CD8-positive, alpha-beta memory T cell (primary cell): ENCODE results near the gene SRD5A1. TPM values are rescaled to one million over a fixed set of nuclear protein-coding genes. Genes with fewer than 3 reads are reported as not detected.
A peak's percentile ranks its signal among the peaks of the same experiment; 100 is the strongest.

Experiments
- CTCF ChIA-PET: fragments of 350-600 bp; sonication (Branson Sonifier 250); formaldehyde crosslinking; loops from one replicate; lab custom pipeline; 2021; ENCODE audit warnings: antibody characterized with exemption; lab: Charles Lee
- POLR2A ChIA-PET: fragments of 350-600 bp; sonication (Branson Sonifier 250); formaldehyde crosslinking; loops from one replicate; lab custom pipeline; 2021; ENCODE audit warnings: antibody characterized with exemption; lab: Charles Lee
- DNase-seq, 5 donors: peaks; one replicate each; pipeline versions ENCODE4 v3.0.0 to v3.0.0-alpha.2; 2020 to 2022; ENCODE audit warnings: mixed read lengths in 1 of 5
- H3K27ac ChIP-seq: one replicate; pipeline ENCODE4 v1.7.0; 2013; ENCODE audit warnings: low read depth, mild to moderate bottlenecking, low read length, moderate library complexity
- H3K27me3 ChIP-seq: 2 replicates; pipeline ENCODE4 v1.7.0; 2013; ENCODE audit warnings: low read length, mild to moderate bottlenecking; ENCODE audit not compliant: insufficient read depth, poor library complexity, severe bottlenecking
- H3K36me3 ChIP-seq: 2 replicates; pipeline ENCODE4 v1.7.0; 2013; ENCODE audit warnings: mild to moderate bottlenecking, low read length, moderate library complexity; ENCODE audit not compliant: insufficient read depth
- H3K4me1 ChIP-seq: 2 replicates; pipeline ENCODE4 v1.7.0; 2013; ENCODE audit warnings: mild to moderate bottlenecking, low read length, moderate library complexity; ENCODE audit not compliant: insufficient read depth
- H3K4me3 ChIP-seq: 2 replicates; pipeline ENCODE4 v1.7.0; 2013; ENCODE audit warnings: mild to moderate bottlenecking, low read length
- H3K9me3 ChIP-seq: 2 replicates; pipeline ENCODE4 v1.7.0; 2013; ENCODE audit warnings: mild to moderate bottlenecking, low read length
- H3K27ac Mint-ChIP-seq, 8 donors: one replicate each; pipeline ENCODE4 v1.8.0; 2020 to 2021; ENCODE audit warnings: mixed read lengths in 8 of 8, mild to moderate bottlenecking in 6 of 8, inconsistent platforms in 3 of 8, moderate library complexity in 3 of 8
- H3K27me3 Mint-ChIP-seq, 2 donors: one replicate each; pipeline ENCODE4 v1.8.0; 2020 to 2021; ENCODE audit warnings: mixed read lengths in 2 of 2, mild to moderate bottlenecking in 1 of 2, moderate library complexity in 1 of 2
- H3K36me3 Mint-ChIP-seq, 3 donors: one replicate each; pipeline ENCODE4 v1.8.0; 2020 to 2021; ENCODE audit warnings: mixed read lengths in 3 of 3, inconsistent platforms in 1 of 3, mild to moderate bottlenecking in 1 of 3
- H3K4me1 Mint-ChIP-seq, 3 donors: one replicate each; pipeline ENCODE4 v1.8.0; 2020 to 2021; ENCODE audit warnings: mixed read lengths in 3 of 3, inconsistent platforms in 1 of 3, mild to moderate bottlenecking in 1 of 3
- H3K4me3 Mint-ChIP-seq, 7 donors: one replicate each; pipeline ENCODE4 v1.8.0; 2020 to 2021; ENCODE audit warnings: mixed read lengths in 7 of 7, mild to moderate bottlenecking in 6 of 7, moderate library complexity in 4 of 7, inconsistent platforms in 2 of 7
- H3K9me3 Mint-ChIP-seq, 5 donors: one replicate each; pipeline ENCODE4 v1.8.0; 2020 to 2022; ENCODE audit warnings: mixed read lengths in 5 of 5, mild to moderate bottlenecking in 3 of 5, moderate library complexity in 2 of 5, inconsistent platforms in 1 of 5
- polyA plus RNA-seq: library from polyadenylated mRNA; unstranded; fragments of 300-500 nt; fragmentation: Illumina TruSeq; gene quantifications from one replicate; pipeline ENCODE4 v1.2.3, GENCODE V29; 2021
- total RNA-seq, 2 experiments: library from RNA; stranded (reverse); gene quantifications; one replicate each; pipeline ENCODE4 v1.2.3, GENCODE V29; 2021

SRD5A1 gene
- total and polyA plus RNA-seq, 3 experiments from 2014 or later = 7.2 to 17.1 (median 16.2) TPM

DNA sequence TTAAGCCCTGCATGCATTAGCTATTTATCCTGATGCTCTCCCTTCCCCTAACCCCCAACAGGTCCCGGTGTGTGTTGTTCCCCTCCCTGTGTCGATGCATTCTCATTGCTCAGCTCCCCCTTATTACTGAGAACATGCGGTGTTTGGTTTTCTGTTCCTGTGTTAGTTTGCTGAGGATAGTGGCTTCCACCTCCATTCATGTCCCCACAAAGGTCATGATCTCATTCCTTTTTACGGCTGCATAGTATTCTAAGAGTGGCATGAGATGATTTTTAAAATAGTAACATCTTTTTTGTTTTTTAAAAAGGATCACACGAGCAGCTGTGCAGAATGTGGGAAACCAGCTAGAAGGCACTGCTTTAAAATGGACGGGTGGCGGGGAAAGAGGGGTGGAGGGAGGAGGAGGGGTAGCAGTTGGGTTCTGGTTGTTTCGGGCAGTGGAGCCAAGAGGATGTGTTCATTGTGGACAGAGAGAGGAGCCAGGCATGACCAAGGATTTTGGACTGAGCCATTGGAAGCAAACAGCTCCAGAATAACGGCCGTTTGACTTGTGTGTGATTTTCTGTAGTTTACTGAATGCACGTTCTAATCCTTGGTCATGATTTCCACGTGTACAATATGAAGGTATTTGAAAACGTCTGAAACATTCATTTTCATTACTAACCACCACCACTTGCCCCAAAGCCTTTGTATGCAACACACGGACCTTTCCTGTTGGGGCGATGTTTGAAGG lies 78.3 kb downstream of the SRD5A1 start:
- no peaks in the 10 kb centered on the region for H3K27me3 ChIP-seq
- H3K27ac ChIP-seq = peak overlapping the region; percentile 85
- H3K4me1 Mint-ChIP-seq = peaks cover 25 to 30% (median 30%) of the 10 kb centered on the region in 3 donors
- no peaks in the 10 kb centered on the region for H3K9me3 Mint-ChIP-seq
- H3K4me1 ChIP-seq = peaks cover 19% of the 10 kb centered on the region
- no peaks in the 10 kb centered on the region for H3K9me3 ChIP-seq
- H3K27me3 Mint-ChIP-seq = no peaks in the 10 kb centered on the region
- peak overlapping the region; percentile 87 to 95 (median 94) for H3K27ac Mint-ChIP-seq
- peak overlapping the region; percentile 88 to 98 (median 91) for H3K4me3 Mint-ChIP-seq
- H3K4me3 ChIP-seq = peak overlapping the region; percentile 84
- CTCF ChIA-PET = interaction anchor here (0.9 to 1.9 kb wide), 2 partner anchors 76 to 79 kb away, joined by 3 to 7 read pairs; partner anchors contain the start of genes NSUN2 and SRD5A1
- no peak for DNase-seq
- POLR2A ChIA-PET = interaction anchor here (0.6 to 2.8 kb wide), 2 partner anchors 79 to 1157 kb away, joined by 3 to 20 read pairs; partner anchors contain the start of genes FASTKD3, MTRR, NSUN2 and SRD5A1
- peaks cover 0 to 12% (median 0%) of the 10 kb centered on the region in 3 donors for H3K36me3 Mint-ChIP-seq
- no peaks in the 10 kb centered on the region for H3K36me3 ChIP-seq

GRCh38 chr5:6712142-6712576 lies 78.9 kb downstream of the SRD5A1 start:
- Mint-ChIP-seq H3K36me3 (peaks cover 0 to 12% (median 0%) of the 10 kb centered on the region in 3 donors), H3K27ac (peak overlapping the region; percentile 87 to 95 (median 94)), H3K9me3 (no peaks in the 10 kb centered on the region), H3K27me3 (no peaks in the 10 kb centered on the region), H3K4me3 (peak overlapping the region; percentile 88 to 98 (median 91)), H3K4me1 (peaks cover 30 to 36% (median 36%) of the 10 kb centered on the region in 3 donors)
- H3K4me1 ChIP-seq = peaks cover 25% of the 10 kb centered on the region
- no peaks in the 10 kb centered on the region for H3K9me3 ChIP-seq
- peak overlapping the region; percentile 85 for H3K27ac ChIP-seq
- no peaks in the 10 kb centered on the region for H3K27me3 ChIP-seq
- no peaks in the 10 kb centered on the region for H3K36me3 ChIP-seq
- H3K4me3 ChIP-seq = peak overlapping the region; percentile 84
- POLR2A ChIA-PET = interaction anchor here (2.8 kb wide), 1 partner anchor 79 kb away, joined by 20 read pairs; the partner anchor contains the start of genes NSUN2 and SRD5A1
- peak; percentile 30 to 62 (median 40) for DNase-seq
- CTCF ChIA-PET = interaction anchor here (0.9 to 1.9 kb wide), 2 partner anchors 77 to 80 kb away, joined by 3 to 7 read pairs; partner anchors contain the start of genes NSUN2 and SRD5A1

GRCh38 chr5:6712577-6713273 lies 79.5 kb downstream of the SRD5A1 start:
- H3K4me3 Mint-ChIP-seq = peak overlapping the region; percentile 88 to 98 (median 91)
- no peaks in the 10 kb centered on the region for H3K9me3 Mint-ChIP-seq
- peak overlapping the region; percentile 91 to 98 (median 94) for H3K27ac Mint-ChIP-seq
- Histone ChIP-seq H3K9me3 (no peaks in the 10 kb centered on the region), H3K27ac (peak overlapping the region; percentile 85), H3K4me1 (peaks cover 31% of the 10 kb centered on the region), H3K36me3 (no peaks in the 10 kb centered on the region), H3K27me3 (no peaks in the 10 kb centered on the region), H3K4me3 (peak overlapping the region; percentile 84)
- POLR2A ChIA-PET = interaction anchor here (2.8 kb wide), 1 partner anchor 80 kb away, joined by 20 read pairs; the partner anchor contains the start of genes NSUN2 and SRD5A1
- H3K4me1 Mint-ChIP-seq = peaks cover 35 to 42% (median 41%) of the 10 kb centered on the region in 3 donors
- CTCF ChIA-PET = interaction anchor here (0.9 to 1.9 kb wide), 3 partner anchors 77 to 1291 kb away, joined by 3 to 7 read pairs (median 3); partner anchors contain the start of genes ICE1, NSUN2 and SRD5A1
- H3K36me3 Mint-ChIP-seq = peaks cover 0 to 12% (median 0%) of the 10 kb centered on the region in 3 donors
- peak; percentile 95 to 99 (median 98) for DNase-seq
- no peaks in the 10 kb centered on the region for H3K27me3 Mint-ChIP-seq

DNA sequence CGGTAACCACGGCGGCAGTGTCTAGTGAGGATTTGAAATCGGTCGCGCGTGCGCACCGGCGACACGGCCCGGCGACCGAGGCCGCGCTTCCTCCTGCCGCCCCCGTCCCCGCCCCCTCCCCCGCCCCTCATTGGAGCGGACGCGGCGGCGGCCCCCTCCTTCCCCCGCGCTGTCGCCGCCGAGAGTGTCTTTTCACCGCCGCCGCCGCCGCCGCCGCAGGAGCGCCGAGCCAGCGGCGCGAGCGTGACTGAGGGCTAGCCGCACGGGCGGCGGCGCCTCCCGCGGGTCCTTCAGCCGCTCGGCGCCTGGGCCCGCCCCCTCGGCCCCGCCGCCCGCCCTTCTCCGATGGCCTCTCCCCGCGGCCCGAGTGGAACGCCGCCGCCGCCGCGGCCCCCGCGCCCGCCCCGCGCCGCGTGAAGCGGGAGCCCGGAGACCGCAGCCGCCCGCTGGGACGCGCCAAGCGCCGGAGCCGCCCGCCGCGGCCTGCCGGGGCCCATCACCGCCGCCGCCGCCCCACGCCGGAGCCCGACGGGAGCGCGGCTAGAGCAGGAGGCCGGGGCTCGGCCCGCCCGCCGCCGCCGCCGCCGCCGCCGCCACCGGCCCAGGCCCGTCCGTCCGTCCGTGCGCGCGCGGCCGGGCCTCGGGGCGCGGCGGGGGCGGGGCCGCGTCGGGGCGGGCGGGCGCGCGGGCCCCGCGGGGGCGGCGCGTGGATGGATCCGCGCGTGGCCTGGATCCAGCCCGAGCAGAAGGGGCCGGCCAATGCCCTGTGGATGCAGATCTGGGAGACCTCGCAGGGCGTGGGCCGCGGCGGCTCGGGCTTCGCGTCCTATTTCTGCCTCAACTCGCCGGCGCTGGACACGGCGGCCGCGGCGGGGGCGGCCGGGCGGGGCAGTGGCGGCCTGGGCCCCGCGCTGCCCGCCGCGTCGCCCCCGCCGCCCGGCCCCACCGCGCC lies 80.3 kb downstream of the SRD5A1 start, which contains the start of gene TENT4A:
TENT4A (plus strand) TSS at position 159 of the 952 bp plus-strand sequence; CDS start at position 711, 552 bp downstream.
- POLR2A ChIA-PET = interaction anchor here (2.8 kb wide), 1 partner anchor 81 kb away, joined by 20 read pairs; the partner anchor contains the start of genes NSUN2 and SRD5A1
- peak within 1 kb of the TSS; percentile 91 to 98 (median 94) for H3K27ac Mint-ChIP-seq
- Histone ChIP-seq H3K9me3 (no peaks in the 10 kb centered on the region), H3K27ac (peak within 1 kb of the TSS; percentile 85), H3K4me3 (peak within 1 kb of the TSS; percentile 84), H3K27me3 (no peaks in the 10 kb centered on the region), H3K4me1 (peaks cover 39% of the 10 kb centered on the region), H3K36me3 (no peaks in the 10 kb centered on the region)
- H3K36me3 Mint-ChIP-seq = peaks cover 0 to 18% (median 0%) of the 10 kb centered on the region in 3 donors
- DNase-seq = peak in 3 of 5 donors; percentile 26 to 55 (median 28)
- CTCF ChIA-PET = interaction anchor here (1.0 to 1.9 kb wide), 2 partner anchors 81 to 1291 kb away, joined by 3 to 7 read pairs; partner anchors contain the start of genes ICE1, NSUN2 and SRD5A1
- H3K9me3 Mint-ChIP-seq = no peaks in the 10 kb centered on the region
- peak within 1 kb of the TSS; percentile 88 to 98 (median 91) for H3K4me3 Mint-ChIP-seq
- no peaks in the 10 kb centered on the region for H3K27me3 Mint-ChIP-seq
- H3K4me1 Mint-ChIP-seq = peaks cover 44 to 50% (median 50%) of the 10 kb centered on the region in 3 donors

GRCh38 chr5:6714226-6715041 lies 81.2 kb downstream of the SRD5A1 start:
- Histone ChIP-seq H3K4me1 (peaks cover 45% of the 10 kb centered on the region), H3K36me3 (no peaks in the 10 kb centered on the region), H3K4me3 (peak overlapping the region; percentile 62), H3K27ac (peak overlapping the region; percentile 63), H3K27me3 (no peaks in the 10 kb centered on the region), H3K9me3 (no peaks in the 10 kb centered on the region)
- Mint-ChIP-seq H3K4me3 (peak overlapping the region; percentile 89 to 92 (median 91)), H3K27ac (peak overlapping the region; percentile 60 to 95 (median 91)), H3K36me3 (peaks cover 0 to 24% (median 1%) of the 10 kb centered on the region in 3 donors), H3K27me3 (no peaks in the 10 kb centered on the region), H3K4me1 (peaks cover 50 to 59% (median 59%) of the 10 kb centered on the region in 3 donors), H3K9me3 (no peaks in the 10 kb centered on the region)
- peak in 3 of 5 donors; percentile 10 to 39 (median 19) for DNase-seq
- ChIA-PET POLR2A (no interaction called here), CTCF (no interaction called here)

DNA sequence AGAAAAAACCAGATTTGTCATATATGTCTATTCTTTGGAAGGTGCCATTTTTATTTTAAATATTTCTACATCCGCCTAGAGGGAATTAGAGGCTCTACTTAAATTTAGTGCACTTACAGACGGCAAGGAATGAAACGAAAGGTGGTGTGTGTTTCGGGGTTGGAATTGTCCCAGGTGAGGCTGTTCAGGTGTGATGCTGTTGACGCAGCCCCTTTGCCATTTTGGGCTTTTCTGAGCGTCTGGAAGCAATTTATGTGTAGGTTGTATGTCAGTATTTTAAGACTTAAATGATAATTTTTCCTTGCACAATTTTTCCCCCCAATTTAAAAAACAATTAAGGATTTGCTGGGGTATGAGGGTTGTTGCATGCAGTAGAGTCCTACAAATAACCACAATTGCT lies 82.0 kb downstream of the SRD5A1 start:
- H3K4me3 ChIP-seq = peak overlapping the region; percentile 62
- H3K27me3 ChIP-seq = no peaks in the 10 kb centered on the region
- no peak for DNase-seq
- Mint-ChIP-seq H3K4me3 (peak overlapping the region; percentile 89 to 92 (median 91)), H3K9me3 (no peaks in the 10 kb centered on the region), H3K27me3 (no peaks in the 10 kb centered on the region), H3K27ac (peak overlapping the region; percentile 75 to 95 (median 91)), H3K36me3 (peaks cover 0 to 33% (median 1%) of the 10 kb centered on the region in 3 donors), H3K4me1 (peaks cover 59 to 67% (median 67%) of the 10 kb centered on the region in 3 donors)
- POLR2A ChIA-PET = interaction anchor here (0.9 kb wide), 2 partner anchors 18 to 83 kb away, joined by 3 read pairs; no protein-coding TSS in a partner anchor
- peaks cover 54% of the 10 kb centered on the region for H3K4me1 ChIP-seq
- CTCF ChIA-PET = no interaction called here
- H3K36me3 ChIP-seq = no peaks in the 10 kb centered on the region
- no peak overlapping the region for H3K27ac ChIP-seq
- H3K9me3 ChIP-seq = no peaks in the 10 kb centered on the region
